BLaER1 (cell line): ENCODE results near the gene CHST4.
"Not testable (repeated sequence)": the region's sequence is repeated elsewhere in the genome, so short reads cannot be mapped to it uniquely, and the experiment has no call there.

ENCODE experiments used
- H3K27ac ChIP-seq: shearing (Covaris generic); formaldehyde crosslinking; 2 replicates; pipeline ENCODE4 v1.8.1; 2022
- H3K27me3 ChIP-seq: shearing (Covaris generic); formaldehyde crosslinking; 2 replicates; pipeline ENCODE4 v1.8.1; 2022
- H3K36me3 ChIP-seq: shearing (Covaris generic); formaldehyde crosslinking; 2 replicates; pipeline ENCODE4 v1.8.1; 2022
- H3K4me1 ChIP-seq: shearing (Covaris generic); formaldehyde crosslinking; 2 replicates; pipeline ENCODE4 v1.8.1; 2022
- H3K4me2 ChIP-seq: shearing (Covaris generic); formaldehyde crosslinking; 2 replicates; pipeline ENCODE4 v1.8.1; 2022
- H3K4me3 ChIP-seq: shearing (Covaris generic); formaldehyde crosslinking; 2 replicates; pipeline ENCODE4 v1.8.1; 2022
- H3K9ac ChIP-seq: shearing (Covaris generic); formaldehyde crosslinking; 2 replicates; pipeline ENCODE4 v1.8.1; 2022
- H3K9me3 ChIP-seq: shearing (Covaris generic); formaldehyde crosslinking; 2 replicates; pipeline ENCODE4 v1.8.1; 2022
- H4K20me1 ChIP-seq: shearing (Covaris generic); formaldehyde crosslinking; 2 replicates; pipeline ENCODE4 v1.8.1; 2022
- Cebpa-rat ChIP-seq: shearing (Covaris generic); IDR thresholded peaks from 2 replicates; pipeline ENCODE4 v1.8.1; 2022

The CHST4 gene

DNA sequence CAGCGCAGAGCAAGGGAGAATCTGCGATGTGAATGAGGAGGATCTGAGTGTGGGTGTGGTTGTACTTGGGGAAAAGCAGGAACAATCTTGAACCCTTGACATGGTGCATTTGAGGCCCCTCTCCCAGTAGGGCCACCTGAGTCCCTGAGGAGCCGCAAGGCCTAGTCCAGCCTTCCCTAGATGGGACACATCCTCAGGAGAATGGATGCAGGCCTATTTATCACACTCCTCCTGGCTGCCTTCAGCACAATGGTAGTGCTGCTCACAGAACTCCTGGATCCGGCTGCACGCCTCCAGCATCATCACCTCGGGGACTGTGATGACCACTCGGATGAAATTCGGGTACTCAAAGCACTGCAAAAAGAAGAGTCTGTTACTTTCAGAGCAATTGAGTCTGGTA, 41.7 kb downstream of the CHST4 start:
- no peak overlapping the region for H3K9ac ChIP-seq
- no peak for TF ChIP-seq Cebpa-rat

GRCh38 chr16:71568551-71568950, 42.3 kb downstream of the CHST4 start:
- Histone ChIP-seq H3K9ac (no peak overlapping the region), H3K36me3 (no peaks in the 10 kb centered on the region), H3K4me3 (no peak overlapping the region), H3K27ac (no peak overlapping the region), H3K9me3 (no peaks in the 10 kb centered on the region), H3K27me3 (no peaks in the 10 kb centered on the region), H3K4me2 (no peak overlapping the region), H3K4me1 (peaks cover 17% of the 10 kb centered on the region), H4K20me1 (no peaks in the 10 kb centered on the region)
- no peak for TF ChIP-seq Cebpa-rat

More for the DNA sequence above, 41.7 kb downstream of the CHST4 start:
- Histone ChIP-seq H3K4me3 (no peak overlapping the region), H3K27me3 (no peaks in the 10 kb centered on the region), H3K4me1 (peaks cover 17% of the 10 kb centered on the region), H3K36me3 (no peaks in the 10 kb centered on the region), H3K9me3 (peaks cover 6% of the 10 kb centered on the region; the same call in 1 of the 2 replicates), H3K27ac (no peak overlapping the region), H4K20me1 (no peaks in the 10 kb centered on the region), H3K4me2 (no peak overlapping the region)

GRCh38 chr16:71569621-71570020, 43.4 kb downstream of the CHST4 start:
- no peak overlapping the region for H3K27ac ChIP-seq
- peaks cover 9% of the 10 kb centered on the region for H3K4me1 ChIP-seq
- TF ChIP-seq Cebpa-rat, result no peak

DNA sequence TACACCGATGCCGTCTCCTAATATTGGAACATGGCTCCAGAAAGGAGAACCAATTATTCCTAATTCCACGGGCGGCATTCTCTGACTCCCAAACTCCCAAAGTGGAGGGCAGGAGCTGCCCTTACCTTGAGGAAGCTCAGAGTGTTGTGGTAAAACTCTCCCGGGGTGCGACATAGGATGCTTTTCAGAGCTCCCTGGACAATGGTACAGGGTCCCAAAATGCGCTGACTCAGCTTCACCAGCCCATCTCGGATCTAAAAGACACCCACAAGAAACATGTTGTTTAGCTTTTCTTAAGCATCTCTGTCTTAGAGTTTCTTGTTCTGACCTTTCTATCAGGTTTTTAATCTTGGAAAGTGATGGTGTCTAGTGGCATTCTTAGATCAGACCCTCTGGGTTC, 43.9 kb downstream of the CHST4 start:
- no peak for TF ChIP-seq Cebpa-rat
- no peak overlapping the region for H3K9ac ChIP-seq
- no peak overlapping the region for H3K4me3 ChIP-seq
- no peaks in the 10 kb centered on the region for H3K36me3 ChIP-seq
- no peaks in the 10 kb centered on the region for H3K27me3 ChIP-seq
- H3K4me1 ChIP-seq, result peaks cover 9% of the 10 kb centered on the region
- no peaks in the 10 kb centered on the region for H3K9me3 ChIP-seq
- H3K4me2 ChIP-seq, result no peak overlapping the region
- no peaks in the 10 kb centered on the region for H4K20me1 ChIP-seq
- no peak overlapping the region for H3K27ac ChIP-seq

More at GRCh38 chr16:71569621-71570020, 43.4 kb downstream of the CHST4 start:
- no peak overlapping the region for H3K4me2 ChIP-seq
- H3K4me3 ChIP-seq, result no peak overlapping the region
- no peak overlapping the region for H3K9ac ChIP-seq
- no peaks in the 10 kb centered on the region for H3K9me3 ChIP-seq
- no peaks in the 10 kb centered on the region for H4K20me1 ChIP-seq
- no peaks in the 10 kb centered on the region for H3K36me3 ChIP-seq
- no peaks in the 10 kb centered on the region for H3K27me3 ChIP-seq

DNA sequence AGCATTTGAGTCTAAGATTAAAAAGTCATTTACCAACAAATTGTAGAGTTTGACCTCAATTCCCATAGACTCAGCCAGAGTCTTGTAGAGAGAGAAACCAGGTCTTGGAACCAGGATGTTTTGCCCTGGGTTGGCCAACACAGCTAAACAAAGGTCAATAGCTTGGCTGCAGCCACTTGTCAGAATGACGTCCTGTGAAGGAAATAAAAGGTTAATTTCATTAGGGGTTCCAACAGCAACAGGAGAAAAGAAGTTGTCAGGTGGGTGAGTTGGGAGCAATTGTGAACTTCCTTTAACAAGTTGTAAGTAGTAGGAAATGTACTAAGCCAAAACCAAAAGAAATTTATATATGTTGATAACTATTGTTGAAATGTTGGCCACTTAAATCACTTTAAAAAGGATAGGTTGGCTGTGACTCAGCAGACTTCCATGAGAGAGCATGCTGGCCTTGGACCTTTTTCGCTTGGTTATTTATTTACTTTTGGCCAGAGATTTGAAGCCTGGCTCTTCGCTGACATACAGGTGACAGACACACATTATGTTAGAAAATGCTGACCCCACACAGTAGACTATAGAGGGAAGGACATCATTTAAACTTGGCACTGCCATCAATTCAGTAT, 46.4 kb downstream of the CHST4 start:
- TF ChIP-seq Cebpa-rat, result no peak
- no peaks in the 10 kb centered on the region for H3K36me3 ChIP-seq
- no peak overlapping the region for H3K4me2 ChIP-seq
- H3K4me1 ChIP-seq, result no peaks in the 10 kb centered on the region
- no peak overlapping the region for H3K4me3 ChIP-seq
- H4K20me1 ChIP-seq, result no peaks in the 10 kb centered on the region
- H3K27me3 ChIP-seq, result no peaks in the 10 kb centered on the region
- no peaks in the 10 kb centered on the region for H3K9me3 ChIP-seq
- H3K27ac ChIP-seq, result no peak overlapping the region
- H3K9ac ChIP-seq, result no peak overlapping the region

- Histone ChIP-seq H3K4me3 (no peak overlapping the region), H3K4me1 (no peaks in the 10 kb centered on the region), H3K9me3 (no peaks in the 10 kb centered on the region), H3K27me3 (no peaks in the 10 kb centered on the region), H3K36me3 (no peaks in the 10 kb centered on the region), H3K4me2 (no peak overlapping the region), H3K9ac (no peak overlapping the region), H4K20me1 (no peaks in the 10 kb centered on the region), H3K27ac (no peak overlapping the region)
- no peak for TF ChIP-seq Cebpa-rat
Measured at GRCh38 chr16:71573387-71574094, 47.3 kb downstream of the CHST4 start.

- no peak overlapping the region for H3K27ac ChIP-seq
- H3K4me1 ChIP-seq, result no peaks in the 10 kb centered on the region
- no peak overlapping the region for H3K4me3 ChIP-seq
- H3K9ac ChIP-seq, result no peak overlapping the region
- H4K20me1 ChIP-seq, result no peaks in the 10 kb centered on the region
- H3K4me2 ChIP-seq, result no peak overlapping the region
- no peaks in the 10 kb centered on the region for H3K27me3 ChIP-seq
- H3K9me3 ChIP-seq, result no peaks in the 10 kb centered on the region
- H3K36me3 ChIP-seq, result no peaks in the 10 kb centered on the region
- TF ChIP-seq Cebpa-rat, result no peak
Measured at GRCh38 chr16:71574702-71575101, 48.5 kb downstream of the CHST4 start.

- Histone ChIP-seq H3K27ac (no peak within 1 kb of the TSS), H3K4me2 (no peak within 1 kb of the TSS), H3K9me3 (no peaks in the 10 kb centered on the region), H3K4me1 (no peaks in the 10 kb centered on the region), H3K9ac (no peak within 1 kb of the TSS), H3K4me3 (no peak within 1 kb of the TSS), H3K36me3 (no peaks in the 10 kb centered on the region), H4K20me1 (no peaks in the 10 kb centered on the region), H3K27me3 (no peaks in the 10 kb centered on the region)
- no peak for TF ChIP-seq Cebpa-rat
Measured at GRCh38 chr16:71576971-71577370, 50.7 kb downstream of the CHST4 start, which contains the start of gene TAT. TAT (minus strand) TSS chr16:71577092; CDS start chr16:71576415, 677 bp downstream.

DNA sequence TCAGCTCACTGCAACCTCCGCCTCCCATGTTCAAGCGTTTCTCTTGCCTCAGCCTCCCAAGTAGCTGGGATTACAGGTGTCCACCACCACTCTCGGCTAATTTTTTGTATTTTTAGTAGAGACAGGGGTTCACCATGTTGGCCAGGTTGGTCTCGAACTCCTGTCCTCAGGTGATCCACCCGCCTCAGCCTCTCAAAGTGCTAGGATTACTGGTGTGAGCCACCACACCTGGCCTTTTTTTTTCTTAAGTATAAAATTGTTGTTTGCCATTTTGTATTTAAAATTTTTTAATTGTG, 56.3 kb downstream of the CHST4 start:
- H3K4me3 ChIP-seq, H3K9ac ChIP-seq, H4K20me1 ChIP-seq, H3K4me2 ChIP-seq, H3K27ac ChIP-seq, H3K27me3 ChIP-seq, H3K36me3 ChIP-seq, H3K9me3 ChIP-seq, H3K4me1 ChIP-seq: not testable (repeated sequence)

DNA sequence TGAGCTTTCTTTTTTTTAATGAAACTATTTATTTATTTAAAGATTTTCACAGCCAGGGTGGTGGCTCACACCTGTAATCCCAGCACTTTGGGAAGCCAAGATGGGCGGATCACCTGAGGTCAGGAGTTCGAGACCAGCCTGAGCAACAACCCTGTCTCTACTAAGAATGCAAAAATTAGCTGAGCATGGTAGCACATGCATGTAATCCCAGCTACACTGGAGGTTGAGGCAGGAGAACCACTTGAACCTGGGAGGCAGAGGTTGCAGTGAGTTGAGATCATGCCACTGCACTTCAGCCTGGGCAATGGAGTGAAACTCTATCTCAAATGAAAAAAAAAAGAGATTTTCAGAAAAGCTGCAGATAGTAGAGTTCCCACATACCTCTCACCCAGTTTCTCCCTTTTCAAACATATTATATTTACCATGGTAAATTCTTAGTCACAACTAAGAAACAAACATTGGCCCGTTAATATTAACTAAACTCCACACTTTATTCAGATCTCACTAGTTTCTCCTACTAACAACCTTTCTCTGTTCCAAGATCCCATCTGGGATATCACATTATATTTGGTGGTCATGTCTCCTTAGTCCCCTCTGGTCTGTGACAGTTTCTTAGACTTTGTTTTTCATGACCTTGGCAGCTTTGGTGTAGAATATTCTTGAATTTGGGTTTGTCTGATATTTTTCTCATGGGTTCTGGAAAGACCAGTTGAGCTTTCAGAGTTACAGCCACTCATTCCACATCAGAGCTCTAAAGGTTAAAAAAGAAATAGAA, 58.5 kb downstream of the CHST4 start:
- Histone ChIP-seq H3K4me3 (no peak overlapping the region), H3K4me2 (no peak overlapping the region), H3K9me3 (no peaks in the 10 kb centered on the region; the same call in 1 of the 2 replicates), H3K4me1 (peaks cover 21% of the 10 kb centered on the region), H3K27ac (no peak overlapping the region), H3K36me3 (no peaks in the 10 kb centered on the region), H4K20me1 (no peaks in the 10 kb centered on the region), H3K9ac (no peak overlapping the region), H3K27me3 (no peaks in the 10 kb centered on the region)
- TF ChIP-seq Cebpa-rat, result no peak
